K562 (cell line): Measurements from ENCODE around the gene MAST4. TPM values are rescaled to one million over a fixed set of nuclear protein-coding genes. Genes with fewer than 3 reads are reported as not detected.
A peak's percentile ranks its signal among the peaks of the same experiment; 100 is the strongest.

Experiments used
- ATAC-seq: fragments of 200-7000 bp; cut with Tn5 transposase; 3 replicates; pipeline ENCODE4 v1.9.1; 2020; ENCODE audit warnings: moderate library complexity
- BruUV-seq: library from RNA; stranded (reverse); fragments of 400-500 nt; replicated peaks from 2 replicates; lab custom pipeline; 2021; lab: Mats Ljungman, UMichigan
- CTCF ChIA-PET: fragments of 300-600 bp; formaldehyde crosslinking; extraction: SDS; loops from one replicate; lab custom pipeline; 2021; ENCODE audit warnings: low intra/inter-chr PET ratio; lab: Yijun Ruan, JAX
- POLR2A ChIA-PET: fragments of 300-600, 350-650 bp; sonication (Branson Sonifier 250); formaldehyde crosslinking; extraction: SDS; loops from one replicate; lab custom pipeline; 2021; ENCODE audit warnings: antibody characterized with exemption, inconsistent platforms; lab: Yijun Ruan, JAX
- DNase-seq, 4 experiments: peaks; one replicate each; pipeline versions ENCODE4 v3.0.0 to v3.0.0-alpha.2; 2011 to 2018; ENCODE audit warnings: low spot score in 3 of 4, mixed read lengths in 3 of 4; ENCODE audit errors: extremely low read depth in 1 of 4
- FAIRE-seq: peaks from 2 replicates; lab custom pipeline; 2011; peaks lifted over from hg19 to GRCh38; lab: Jason Lieb, UNC
- H2AFZ ChIP-seq: 2 replicates; pipeline ENCODE4 v1.6.0; 2011; ENCODE audit warnings: low read depth, low read length, control low read depth, inconsistent platforms
- H3K27ac ChIP-seq: fragments of 200-600 bp; 3 replicates; pipeline ENCODE4 v1.8.0; 2011; ENCODE audit warnings: low read depth, mild to moderate bottlenecking, control low read depth, inconsistent platforms, low read length, moderate library complexity, mixed read lengths; ENCODE audit errors: extremely low read depth
- H3K27me3 ChIP-seq, 2 experiments: fragments of 300-600 bp in 1 of 2; 2 replicates in 1 of 2; 3 replicates in 1 of 2; pipeline versions ENCODE4 v1.6.0 to v1.8.0; 2011; ENCODE audit warnings: inconsistent platforms in 2 of 2, low read length in 2 of 2, mild to moderate bottlenecking in 1 of 2, mixed read lengths in 1 of 2, moderate library complexity in 1 of 2; ENCODE audit not compliant: control insufficient read depth in 2 of 2, insufficient read depth in 2 of 2
- H3K36me3 ChIP-seq: fragments of 300-600 bp; 3 replicates; pipeline ENCODE4 v1.8.0; 2011; ENCODE audit warnings: mild to moderate bottlenecking, low read length, inconsistent platforms; ENCODE audit not compliant: control insufficient read depth, insufficient read depth
- H3K4me1 ChIP-seq, 2 experiments: fragments of 200-600 bp in 1 of 2; replicated peaks in 1 of 2; 2 replicates in 1 of 2; 3 replicates in 1 of 2; pipeline versions ENCODE4 v1.5.1 to v1.8.0; 2011; ENCODE audit warnings: inconsistent platforms in 2 of 2, low read length in 2 of 2, mild to moderate bottlenecking in 1 of 2, mixed read lengths in 1 of 2, moderate library complexity in 1 of 2; ENCODE audit not compliant: control insufficient read depth in 2 of 2, insufficient read depth in 2 of 2
- H3K4me2 ChIP-seq: 2 replicates; pipeline ENCODE4 v1.6.1; 2011; ENCODE audit warnings: low read length, control low read depth, inconsistent platforms, mixed read lengths; ENCODE audit not compliant: insufficient read depth
- H3K4me3 ChIP-seq: fragments of 200-600 bp; sonication (generic), shearing (Covaris generic); 2 replicates; pipeline ENCODE4 v1.5.1; 2016; ENCODE audit warnings: control low read depth, inconsistent platforms
- H3K79me2 ChIP-seq: fragments of 200-600 bp; 3 replicates; pipeline ENCODE4 v1.8.0; 2011; ENCODE audit warnings: low read length, inconsistent platforms; ENCODE audit not compliant: control insufficient read depth, insufficient read depth
- H3K9ac ChIP-seq, 2 experiments: 2 replicates each; pipeline versions ENCODE4 v1.6.0 to v1.6.1; 2011; ENCODE audit warnings: low read depth in 2 of 2, low read length in 2 of 2, control low read depth in 1 of 2, inconsistent platforms in 1 of 2, mild to moderate bottlenecking in 1 of 2, mixed read lengths in 1 of 2; ENCODE audit not compliant: insufficient read depth in 1 of 2
- H3K9me1 ChIP-seq: one replicate; pipeline ENCODE4 v1.6.0; 2011; ENCODE audit warnings: inconsistent platforms, mild to moderate bottlenecking, low read length, moderate library complexity; ENCODE audit not compliant: control insufficient read depth, insufficient read depth
- H3K9me3 ChIP-seq: replicated peaks from 2 replicates; pipeline ENCODE4 v1.5.1; 2011; ENCODE audit warnings: low read depth, low read length, inconsistent platforms; ENCODE audit not compliant: control insufficient read depth, insufficient read depth
- H4K20me1 ChIP-seq: replicated peaks from 2 replicates; pipeline ENCODE4 v1.6.1; 2011; ENCODE audit warnings: low read length, inconsistent platforms, mixed read lengths; ENCODE audit not compliant: control insufficient read depth, insufficient read depth
- ARID1B ChIP-seq: fragments of 450-650 bp; IDR thresholded peaks from 2 replicates; pipeline ENCODE4 v1.6.1; 2016; ENCODE audit warnings: antibody characterized with exemption, mild to moderate bottlenecking, inconsistent platforms
- GTF2A2 ChIP-seq: IDR thresholded peaks from 2 replicates; pipeline ENCODE4 v1.6.1; 2016; ENCODE audit warnings: mild to moderate bottlenecking, missing genetic modification characterization, missing compliant biosample characterization
- HDAC6 ChIP-seq: IDR thresholded peaks from 2 replicates; pipeline ENCODE4 v1.6.1; 2012; ENCODE audit warnings: low read depth, mild to moderate bottlenecking, control low read depth, inconsistent platforms, low read length, moderate library complexity
- RAD21 ChIP-seq, 2 experiments: fragments of 250-450 bp in 1 of 2; fragments of 450-650 bp in 1 of 2; sonication (Bioruptor Pico) in 1 of 2; formaldehyde crosslinking in 1 of 2; IDR thresholded peaks in 1 of 2; conservative IDR thresholded peaks in 1 of 2; 2 replicates each; pipeline versions ENCODE4 v1.4.0 to v1.8.0; 2020 to 2022; ENCODE audit warnings: mild to moderate bottlenecking in 2 of 2, moderate library complexity in 1 of 2
- RBM17 ChIP-seq: fragments of 200-400 bp; formaldehyde crosslinking; IDR thresholded peaks from 2 replicates; pipeline ENCODE4 v1.6.1; 2017; ENCODE audit warnings: low read depth, mild to moderate bottlenecking, low read length, borderline replicate concordance
- SMARCC2 ChIP-seq: fragments of 450-650 bp; IDR thresholded peaks from 2 replicates; pipeline ENCODE4 v1.6.1; 2017; ENCODE audit warnings: antibody characterized with exemption, moderate library complexity, mild to moderate bottlenecking, low read depth
- VEZF1 ChIP-seq: fragments of 200-800 bp; sonication (Bioruptor generic); IDR thresholded peaks from 2 replicates; pipeline ENCODE4 v1.6.1; 2017; ENCODE audit warnings: missing genetic modification characterization, missing compliant biosample characterization
- ZFP36 ChIP-seq: fragments of 150-350 bp; IDR thresholded peaks from 2 replicates; pipeline ENCODE4 v1.6.1; 2018; ENCODE audit warnings: low read length, low read depth; ENCODE audit not compliant: partially characterized antibody
- ZNF23 ChIP-seq: fragments of 250-450 bp; sonication (Bioruptor Pico); IDR thresholded peaks from 2 replicates; pipeline ENCODE4 v1.4.0; 2020; ENCODE audit warnings: mild to moderate bottlenecking
- ZNF277 ChIP-seq: fragments of 250-450 bp; sonication (Bioruptor Pico); IDR thresholded peaks from 2 replicates; pipeline ENCODE4 v1.8.0; 2022; ENCODE audit warnings: inconsistent platforms, mild to moderate bottlenecking, moderate library complexity, borderline replicate concordance
- ZNF347 ChIP-seq: fragments of 450-650 bp; formaldehyde crosslinking; IDR thresholded peaks from 2 replicates; pipeline ENCODE4 v1.4.0; 2020; ENCODE audit warnings: low read depth, mild to moderate bottlenecking, moderate library complexity
- ZNF561 ChIP-seq: fragments of 450-650 bp; formaldehyde crosslinking; conservative IDR thresholded peaks from 2 replicates; pipeline ENCODE4 v1.4.0; 2020; ENCODE audit warnings: mild to moderate bottlenecking, moderate library complexity
- ZNF644 ChIP-seq: fragments of 200-800 bp; sonication (Bioruptor generic); IDR thresholded peaks from 2 replicates; pipeline ENCODE4 v1.6.1; 2016; ENCODE audit warnings: low read depth, missing genetic modification characterization, missing compliant biosample characterization
- WGBS: fragments of 100-300 bp; shearing (Covaris generic); methylation state at CpG from one replicate; pipeline ENCODE4 v1.1.6; 2016; ENCODE audit warnings: low coverage, mixed read lengths; ENCODE audit not compliant: insufficient coverage; ENCODE audit errors: missing lambda C conversion rate; 5-methylcytosine and 5-hydroxymethylcytosine counted together
- in situ Hi-C: fragments of 300-500 bp; cut with MboI; formaldehyde crosslinking; loops from 4 replicates; pipeline ENCODE4 v1.15.0; 2018; ENCODE audit warnings: inconsistent platforms, mixed read lengths
- intact Hi-C: fragments of 100-400 bp; cut with micrococcal nuclease; formaldehyde crosslinking; loops from 2 replicates; pipeline ENCODE4 v1.14.2; 2022
- polyA plus RNA-seq, 8 experiments: library from polyadenylated mRNA; depleted of rRNA in 4 of 8; stranded (reverse) in 5 of 8; unstranded in 3 of 8; fragments of >200 nt; fragmentation: Nextera tagmentation in 2 of 8; fragmentation: Illumina TruSeq in 1 of 8; extraction: Ambion mirVana in 2 of 8; extraction: Trizol in 1 of 8; gene quantifications; 2 replicates each; pipeline versions ENCODE4 v1.2.1 to v1.2.3, GENCODE V29; 2011 to 2014; ENCODE audit warnings: inconsistent platforms in 1 of 8, missing spikeins in 1 of 8
- total RNA-seq, 7 experiments: library from RNA; depleted of rRNA in 6 of 7; stranded (reverse); fragments of >200 nt in 6 of 7; fragmentation: Illumina TruSeq in 2 of 7; extraction: Trizol in 2 of 7; gene quantifications; 2 replicates each; pipeline versions ENCODE4 v1.2.1 to v1.2.3, GENCODE V29; 2011 to 2021; ENCODE audit warnings: low replicate concordance in 1 of 7
- TF ChIP-seq, protein P1 (sequence below), 3 experiments: IDR thresholded peaks in 2 of 3; conservative IDR thresholded peaks in 1 of 3; 2 replicates each; pipeline ENCODE4 v1.5.1; 2011 to 2012; ENCODE audit warnings: low read length in 3 of 3, mild to moderate bottlenecking in 3 of 3, control low read depth in 2 of 3, improper control_type of control experiment in 1 of 3, inconsistent platforms in 1 of 3, low read depth in 1 of 3, mixed read lengths in 1 of 3, moderate library complexity in 1 of 3; ENCODE audit not compliant: insufficient read depth in 2 of 3

Gene MAST4
- total and polyA plus RNA-seq, 9 of the 15 experiments (the other 6 are each of a cell fraction or from before 2014, with no cell fraction given) = 0.88 to 10.1 (median 5.2) TPM

DNA sequence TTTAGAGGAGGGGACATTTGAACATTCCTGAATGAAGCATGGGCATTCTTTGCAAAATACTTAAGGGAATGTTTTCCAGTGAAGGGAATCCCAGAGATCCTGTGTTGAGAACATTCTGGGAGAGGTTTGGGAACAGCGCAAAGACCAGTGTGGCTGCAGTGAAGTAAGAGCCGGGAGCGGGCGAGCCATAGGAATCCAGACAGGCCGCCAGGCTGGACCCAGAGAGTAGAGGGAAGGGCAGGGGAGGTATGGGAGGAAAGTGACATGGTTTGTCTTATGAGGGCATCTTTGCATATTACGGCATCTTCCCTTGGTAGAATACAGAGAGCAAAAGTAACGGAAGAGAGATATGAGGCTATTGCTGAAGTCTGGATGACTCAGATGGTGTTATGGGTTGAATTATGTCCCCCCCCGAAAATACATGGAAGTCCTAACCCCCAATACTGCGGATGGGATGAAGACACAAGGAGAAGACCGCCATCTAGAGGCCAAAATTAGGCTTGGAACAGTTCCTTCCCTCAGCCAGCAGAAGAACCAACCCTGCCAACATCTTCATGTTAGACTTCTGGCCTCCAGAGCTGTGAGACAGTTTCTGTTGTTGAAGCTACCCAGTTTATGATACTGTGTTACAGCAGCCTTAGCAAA, 268.2 kb downstream of the MAST4 start:
- Histone ChIP-seq H3K4me1 (no peaks in the 10 kb centered on the region), H3K27me3 (peaks cover 0 to 3% of the 10 kb centered on the region in 2 experiments; a peak in 1 of 5 replicates), H3K9me1 (no peaks in the 10 kb centered on the region), H4K20me1 (no peaks in the 10 kb centered on the region), H3K27ac (no peak overlapping the region), H3K9ac (no peak overlapping the region), H2AFZ (no peak overlapping the region), H3K9me3 (no peaks in the 10 kb centered on the region), H3K36me3 (no peaks in the 10 kb centered on the region), H3K79me2 (no peaks in the 10 kb centered on the region), H3K4me2 (no peak overlapping the region), H3K4me3 (no peak overlapping the region)
- WGBS = 5% methylated on average over 10 of the region's 10 CpGs
- peak; percentile 65 for FAIRE-seq
- peak; percentile 70 for ATAC-seq
- intact Hi-C loops = loop anchor here (2.0 kb wide), 1 partner anchor 558 kb away; no protein-coding TSS in a partner anchor
- in situ Hi-C loops = no loop called here
- CTCF ChIA-PET = interaction anchor here (0.7 kb wide), 1 partner anchor 50 kb away, joined by 3 read pairs; no protein-coding TSS in a partner anchor
- no TSS peak for BruUV-seq
- DNase-seq = peak in 1 of 4 experiments; percentile 10
- POLR2A ChIA-PET = interaction anchor here (0.6 to 0.8 kb wide), 2 partner anchors 10 to 343 kb away, joined by 4 read pairs; no protein-coding TSS in a partner anchor
- TF ChIP-seq ZFP36 (no peak), ZNF277 (CRISPR knock-in tag) (no peak), ARID1B (no peak), HDAC6 (no peak), SMARCC2 (no peak), RBM17 (no peak), ZNF347 (CRISPR knock-in tag) (no peak), GTF2A2 (tag) (no peak), VEZF1 (CRISPR knock-in tag) (0 out of 2 replicates have a peak, but pooled peaks have one; percentile 24), ZNF561 (CRISPR knock-in tag) (no peak), ZNF644 (tag) (no peak), RAD21 (CRISPR knock-in tag; conservative IDR thresholded peaks at IDR 0.05 in 1 of 2, IDR thresholded peaks at IDR 0.05 in 1 of 2) (peak in 1 of 2 experiments; percentile 35; a peak in 2 of 4 replicates), ZNF23 (CRISPR knock-in tag) (no peak)
- TF ChIP-seq, protein P1, sequence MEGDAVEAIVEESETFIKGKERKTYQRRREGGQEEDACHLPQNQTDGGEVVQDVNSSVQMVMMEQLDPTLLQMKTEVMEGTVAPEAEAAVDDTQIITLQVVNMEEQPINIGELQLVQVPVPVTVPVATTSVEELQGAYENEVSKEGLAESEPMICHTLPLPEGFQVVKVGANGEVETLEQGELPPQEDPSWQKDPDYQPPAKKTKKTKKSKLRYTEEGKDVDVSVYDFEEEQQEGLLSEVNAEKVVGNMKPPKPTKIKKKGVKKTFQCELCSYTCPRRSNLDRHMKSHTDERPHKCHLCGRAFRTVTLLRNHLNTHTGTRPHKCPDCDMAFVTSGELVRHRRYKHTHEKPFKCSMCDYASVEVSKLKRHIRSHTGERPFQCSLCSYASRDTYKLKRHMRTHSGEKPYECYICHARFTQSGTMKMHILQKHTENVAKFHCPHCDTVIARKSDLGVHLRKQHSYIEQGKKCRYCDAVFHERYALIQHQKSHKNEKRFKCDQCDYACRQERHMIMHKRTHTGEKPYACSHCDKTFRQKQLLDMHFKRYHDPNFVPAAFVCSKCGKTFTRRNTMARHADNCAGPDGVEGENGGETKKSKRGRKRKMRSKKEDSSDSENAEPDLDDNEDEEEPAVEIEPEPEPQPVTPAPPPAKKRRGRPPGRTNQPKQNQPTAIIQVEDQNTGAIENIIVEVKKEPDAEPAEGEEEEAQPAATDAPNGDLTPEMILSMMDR (IDR thresholded peaks at IDR 0.05 in 2 of 3, conservative IDR thresholded peaks at IDR 0.05 in 1 of 3; ENCODE audit: insufficient read depth in 2 of 3, low read depth in 1 of 3, low read length in 3 of 3) = peak; percentile 19 to 37 (median 29); a peak in 3 of 6 replicates
